WTC11 (cell line): ENCODE data around the gene FUT7. TPM values are rescaled to one million over a fixed set of nuclear protein-coding genes. Genes with fewer than 3 reads are reported as not detected.

Experiments used
- ATAC-seq: fragments of 200-7000 bp; cut with Tn5 transposase; 2 replicates; pipeline ENCODE4 v1.10.0; 2021; ENCODE audit warnings: mild to moderate bottlenecking, moderate library complexity
- CTCF ChIA-PET: fragments of 300-600 bp; sonication (Branson Sonifier 250); formaldehyde crosslinking; loops from one replicate; lab custom pipeline; 2021; ENCODE audit warnings: antibody characterized with exemption; lab: Charles Lee
- POLR2A ChIA-PET: fragments of 350-600 bp; sonication (Branson Sonifier 250); formaldehyde crosslinking; loops from one replicate; lab custom pipeline; 2021; ENCODE audit warnings: antibody characterized with exemption; lab: Charles Lee
- DNase-seq: peaks from one replicate; pipeline ENCODE4 v3.0.0; 2021; ENCODE audit warnings: low spot score
- H3K27ac Mint-ChIP-seq: 2 replicates; pipeline ENCODE4 v1.8.0; 2021; ENCODE audit warnings: mixed read lengths
- H3K27me3 Mint-ChIP-seq: 2 replicates; pipeline ENCODE4 v1.8.0; 2021; ENCODE audit warnings: low read depth, mild to moderate bottlenecking, moderate library complexity, mixed read lengths
- H3K36me3 Mint-ChIP-seq: 2 replicates; pipeline ENCODE4 v1.8.0; 2021; ENCODE audit warnings: mixed read lengths
- H3K4me1 Mint-ChIP-seq: 2 replicates; pipeline ENCODE4 v1.8.0; 2022; ENCODE audit warnings: mixed read lengths
- H3K4me3 Mint-ChIP-seq: 2 replicates; pipeline ENCODE4 v1.8.0; 2021; ENCODE audit warnings: mild to moderate bottlenecking, moderate library complexity, mixed read lengths
- H3K9me3 Mint-ChIP-seq: 2 replicates; pipeline ENCODE4 v1.8.0; 2021; ENCODE audit warnings: mixed read lengths
- CREM ChIP-seq: sonication (generic); formaldehyde crosslinking; IDR thresholded peaks from 2 replicates; pipeline ENCODE4 v1.8.1; 2022; ENCODE audit warnings: mild to moderate bottlenecking, missing genetic modification reagents, moderate library complexity
- E2F5 ChIP-seq: sonication (generic); formaldehyde crosslinking; IDR thresholded peaks from 2 replicates; pipeline ENCODE4 v1.8.1; 2022; ENCODE audit warnings: mild to moderate bottlenecking, moderate library complexity, missing genetic modification reagents
- HMGA2 ChIP-seq: fragments of 250-450 bp; sonication (Bioruptor Pico); IDR thresholded peaks from 2 replicates; pipeline ENCODE4 v1.4.0; 2021; ENCODE audit warnings: mild to moderate bottlenecking, moderate library complexity
- HMGXB4 ChIP-seq: sonication (generic); formaldehyde crosslinking; IDR thresholded peaks from 2 replicates; pipeline ENCODE4 v1.8.1; 2023; ENCODE audit warnings: mild to moderate bottlenecking, moderate library complexity, missing genetic modification reagents
- NR1H2 ChIP-seq: sonication (generic); formaldehyde crosslinking; IDR thresholded peaks from 2 replicates; pipeline ENCODE4 v1.9.0; 2021; ENCODE audit warnings: mild to moderate bottlenecking, moderate library complexity, missing genetic modification reagents
- SOX15 ChIP-seq: fragments of 250-450 bp; sonication (Bioruptor Pico); IDR thresholded peaks from 2 replicates; pipeline ENCODE4 v1.9.0; 2021; ENCODE audit warnings: mild to moderate bottlenecking
- TP53 ChIP-seq: sonication (generic); formaldehyde crosslinking; IDR thresholded peaks from 2 replicates; pipeline ENCODE4 v1.8.1; 2023; ENCODE audit warnings: mild to moderate bottlenecking, missing genetic modification reagents
- ZMAT4 ChIP-seq: fragments of 250-450 bp; sonication (Bioruptor Pico); IDR thresholded peaks from 2 replicates; pipeline ENCODE4 v1.9.0; 2021; ENCODE audit warnings: mild to moderate bottlenecking
- ZNF423 ChIP-seq: fragments of 250-450 bp; sonication (Bioruptor Pico); IDR thresholded peaks from 2 replicates; pipeline ENCODE4 v2.1.2; 2022; ENCODE audit warnings: mild to moderate bottlenecking, moderate library complexity
- ZNF425 ChIP-seq: fragments of 250-450 bp; sonication (Bioruptor Pico); conservative IDR thresholded peaks from 2 replicates; pipeline ENCODE4 v1.9.0; 2021; ENCODE audit warnings: mild to moderate bottlenecking
- total RNA-seq: library from RNA; stranded (reverse); gene quantifications from 3 replicates; pipeline ENCODE4 v1.2.3, GENCODE V29; 2021
- TF ChIP-seq, protein P1 (sequence below): sonication (generic); formaldehyde crosslinking; IDR thresholded peaks from 2 replicates; pipeline ENCODE4 v1.8.0; 2022; ENCODE audit warnings: mild to moderate bottlenecking, missing genetic modification reagents
- TF ChIP-seq, protein P2 (sequence below): fragments of 200-600 bp; IDR thresholded peaks from 2 replicates; pipeline ENCODE4 v1.8.0; 2022; ENCODE audit warnings: antibody characterized with exemption

The FUT7 gene
- total RNA-seq, 1 experiment from 2014 or later, result not detected

DNA sequence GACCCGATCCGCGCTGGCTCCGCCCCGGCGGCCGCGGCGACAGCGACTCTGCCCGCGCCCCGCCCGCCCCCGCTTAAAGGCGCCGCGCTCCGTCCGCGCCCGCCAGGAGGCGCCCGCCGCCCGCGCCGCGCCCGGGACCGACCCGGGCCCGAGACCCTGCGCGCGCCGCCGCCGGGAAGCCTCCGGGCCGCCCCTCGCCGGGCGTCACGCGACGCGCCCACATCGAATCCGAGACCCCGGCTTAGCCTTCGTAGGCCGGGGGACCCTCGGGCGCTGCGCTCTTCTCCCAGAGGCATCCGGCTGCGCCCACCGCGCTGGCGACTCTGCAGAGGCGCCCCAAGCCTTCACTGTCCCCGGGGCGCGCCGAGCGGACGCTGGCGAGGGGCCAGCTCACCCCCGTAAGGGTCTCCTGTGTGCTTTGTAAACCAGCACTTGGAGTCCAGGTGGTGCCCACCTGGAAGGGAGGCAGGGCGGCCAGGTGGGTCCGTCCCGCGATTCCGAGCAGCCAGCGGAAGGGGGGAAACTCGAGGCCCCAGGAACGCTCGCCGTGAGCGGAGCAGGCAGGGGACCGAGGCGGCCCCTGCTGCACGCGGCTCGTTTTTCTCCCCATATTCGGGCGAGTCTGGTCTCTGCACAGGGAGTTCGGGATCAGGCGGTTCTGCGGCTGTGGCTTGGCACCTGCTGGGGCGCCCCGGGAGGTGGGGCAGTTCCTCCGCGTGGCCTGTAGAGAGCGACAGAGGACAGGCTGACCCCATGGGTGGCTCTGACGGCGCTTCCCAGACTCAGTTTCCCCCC is 3.4 kb downstream of the FUT7 start:
- Mint-ChIP-seq H3K4me3 (peak overlapping the region; percentile 58), H3K9me3 (no peaks in the 10 kb centered on the region), H3K36me3 (no peaks in the 10 kb centered on the region), H3K27ac (no peak overlapping the region), H3K4me1 (0 out of 2 replicates have a peak, but pooled peaks cover 2% of the 10 kb centered on the region), H3K27me3 (peaks cover 17% of the 10 kb centered on the region)
- DNase-seq, result peak; percentile 62
- TF ChIP-seq HMGXB4 (peak; percentile 70; the same call in 1 of the 2 replicates), NR1H2 (no peak), SOX15 (CRISPR knock-in tag) (no peak), ZMAT4 (CRISPR knock-in tag) (no peak), CREM (CRISPR knock-in tag) (no peak), E2F5 (CRISPR knock-in tag) (0 out of 2 replicates have a peak, but pooled peaks have one; percentile 24), ZNF423 (peak; percentile 94), ZNF425 (CRISPR knock-in tag) (no peak), TP53 (CRISPR knock-in tag) (no peak)
- TF ChIP-seq, protein P1, sequence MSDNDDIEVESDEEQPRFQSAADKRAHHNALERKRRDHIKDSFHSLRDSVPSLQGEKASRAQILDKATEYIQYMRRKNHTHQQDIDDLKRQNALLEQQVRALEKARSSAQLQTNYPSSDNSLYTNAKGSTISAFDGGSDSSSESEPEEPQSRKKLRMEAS (CRISPR knock-in tag), result 0 out of 2 replicates have a peak, but pooled peaks have one; percentile 12
- TF ChIP-seq, protein P2, sequence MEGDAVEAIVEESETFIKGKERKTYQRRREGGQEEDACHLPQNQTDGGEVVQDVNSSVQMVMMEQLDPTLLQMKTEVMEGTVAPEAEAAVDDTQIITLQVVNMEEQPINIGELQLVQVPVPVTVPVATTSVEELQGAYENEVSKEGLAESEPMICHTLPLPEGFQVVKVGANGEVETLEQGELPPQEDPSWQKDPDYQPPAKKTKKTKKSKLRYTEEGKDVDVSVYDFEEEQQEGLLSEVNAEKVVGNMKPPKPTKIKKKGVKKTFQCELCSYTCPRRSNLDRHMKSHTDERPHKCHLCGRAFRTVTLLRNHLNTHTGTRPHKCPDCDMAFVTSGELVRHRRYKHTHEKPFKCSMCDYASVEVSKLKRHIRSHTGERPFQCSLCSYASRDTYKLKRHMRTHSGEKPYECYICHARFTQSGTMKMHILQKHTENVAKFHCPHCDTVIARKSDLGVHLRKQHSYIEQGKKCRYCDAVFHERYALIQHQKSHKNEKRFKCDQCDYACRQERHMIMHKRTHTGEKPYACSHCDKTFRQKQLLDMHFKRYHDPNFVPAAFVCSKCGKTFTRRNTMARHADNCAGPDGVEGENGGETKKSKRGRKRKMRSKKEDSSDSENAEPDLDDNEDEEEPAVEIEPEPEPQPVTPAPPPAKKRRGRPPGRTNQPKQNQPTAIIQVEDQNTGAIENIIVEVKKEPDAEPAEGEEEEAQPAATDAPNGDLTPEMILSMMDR, result 0 out of 2 replicates have a peak, but pooled peaks have one; percentile 9
- ATAC-seq, result peak; percentile 60
- ChIA-PET CTCF (interaction anchor here (0.6 to 4.1 kb wide), 82 partner anchors 8 to 431 kb away, joined by 3 to 58 read pairs (median 7); partner anchors contain the start of genes AJM1, CCDC183, CLIC3 and ENTPD2), POLR2A (interaction anchor here (1.6 kb wide), 1 partner anchor 195 kb away, joined by 3 read pairs; no protein-coding TSS in a partner anchor)

GRCh38 chr9:137027369-137028262 is 4.3 kb downstream of the FUT7 start, which contains the start of gene ABCA2:
ABCA2 (minus strand) TSS chr9:137028237; CDS start chr9:137028140, 97 bp downstream.
- H3K9me3 Mint-ChIP-seq, result no peaks in the 10 kb centered on the region
- CTCF ChIA-PET, result interaction anchor here (0.6 to 3.8 kb wide), 28 partner anchors 8 to 249 kb away, joined by 3 to 58 read pairs (median 12); partner anchors contain the start of genes CCDC183, CLIC3, ENTPD2 and FBXW5

More at GRCh38 chr9:137027369-137028262, 4.3 kb downstream of the FUT7 start, which contains the start of gene ABCA2:
- ATAC-seq (no peak; the same call in none of the 2 replicates), DNase-seq (peak; percentile 41)
- POLR2A ChIA-PET, result no interaction called here
- no peak within 1 kb of the TSS for H3K27ac Mint-ChIP-seq
- peak within 1 kb of the TSS; percentile 69 for H3K4me3 Mint-ChIP-seq
- H3K36me3 Mint-ChIP-seq, result no peaks in the 10 kb centered on the region
- TF ChIP-seq E2F5 (CRISPR knock-in tag) (0 out of 2 replicates have a peak, but pooled peaks have one; percentile 43), HMGA2 (CRISPR knock-in tag) (no peak)
- 0 out of 2 replicates have a peak, but pooled peaks cover 2% of the 10 kb centered on the region for H3K4me1 Mint-ChIP-seq
- peaks cover 17% of the 10 kb centered on the region for H3K27me3 Mint-ChIP-seq
